ENCODE results near the gene ALDH5A1. TPM values are rescaled to one million over a fixed set of nuclear protein-coding genes. Genes with fewer than 3 reads are reported as not detected.

Gene ALDH5A1
- total RNA-seq, 1 donor from 2014 or later, result 14.7 TPM

DNA sequence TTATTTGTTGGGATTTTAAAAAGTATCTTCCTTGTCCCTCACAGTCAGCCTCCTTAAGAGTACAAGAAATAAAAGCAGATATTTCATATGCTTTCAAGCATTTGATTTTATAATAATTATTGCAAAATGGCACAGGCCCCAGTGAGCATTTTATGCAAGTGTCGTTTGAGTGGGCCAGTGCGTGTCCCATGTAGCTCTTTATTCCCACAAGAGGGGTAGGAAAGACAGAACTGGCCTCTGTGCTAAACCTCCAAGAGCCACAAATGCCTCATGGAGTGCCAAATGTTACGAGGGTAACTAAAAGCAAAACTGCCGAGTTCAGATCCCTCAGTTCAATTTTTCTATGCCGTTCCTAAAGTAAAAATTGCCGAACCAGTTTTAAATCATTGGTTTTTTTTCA lies 18.1 kb upstream of the ALDH5A1 start:
- no peak overlapping the region for H3K4me3 Mint-ChIP-seq
- TF ChIP-seq, protein P1, sequence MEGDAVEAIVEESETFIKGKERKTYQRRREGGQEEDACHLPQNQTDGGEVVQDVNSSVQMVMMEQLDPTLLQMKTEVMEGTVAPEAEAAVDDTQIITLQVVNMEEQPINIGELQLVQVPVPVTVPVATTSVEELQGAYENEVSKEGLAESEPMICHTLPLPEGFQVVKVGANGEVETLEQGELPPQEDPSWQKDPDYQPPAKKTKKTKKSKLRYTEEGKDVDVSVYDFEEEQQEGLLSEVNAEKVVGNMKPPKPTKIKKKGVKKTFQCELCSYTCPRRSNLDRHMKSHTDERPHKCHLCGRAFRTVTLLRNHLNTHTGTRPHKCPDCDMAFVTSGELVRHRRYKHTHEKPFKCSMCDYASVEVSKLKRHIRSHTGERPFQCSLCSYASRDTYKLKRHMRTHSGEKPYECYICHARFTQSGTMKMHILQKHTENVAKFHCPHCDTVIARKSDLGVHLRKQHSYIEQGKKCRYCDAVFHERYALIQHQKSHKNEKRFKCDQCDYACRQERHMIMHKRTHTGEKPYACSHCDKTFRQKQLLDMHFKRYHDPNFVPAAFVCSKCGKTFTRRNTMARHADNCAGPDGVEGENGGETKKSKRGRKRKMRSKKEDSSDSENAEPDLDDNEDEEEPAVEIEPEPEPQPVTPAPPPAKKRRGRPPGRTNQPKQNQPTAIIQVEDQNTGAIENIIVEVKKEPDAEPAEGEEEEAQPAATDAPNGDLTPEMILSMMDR (conservative IDR thresholded peaks at IDR 0.05), result no peak
- no peak for DNase-seq (ENCODE audit: extremely low spot score, unreplicated experiment)
- H3K9me3 Mint-ChIP-seq, result peaks cover 7% of the 10 kb centered on the region
- H3K36me3 Mint-ChIP-seq, result peaks cover 3% of the 10 kb centered on the region
- no peak overlapping the region for H3K27ac Mint-ChIP-seq
- H3K4me1 Mint-ChIP-seq (ENCODE audit: unreplicated experiment), result no peaks in the 10 kb centered on the region
- H3K27me3 Mint-ChIP-seq, result no peaks in the 10 kb centered on the region

GRCh38 chr6:24477070-24477469 lies 17.7 kb upstream of the ALDH5A1 start:
- TF ChIP-seq, protein P1 (conservative IDR thresholded peaks at IDR 0.05), result no peak

DNA sequence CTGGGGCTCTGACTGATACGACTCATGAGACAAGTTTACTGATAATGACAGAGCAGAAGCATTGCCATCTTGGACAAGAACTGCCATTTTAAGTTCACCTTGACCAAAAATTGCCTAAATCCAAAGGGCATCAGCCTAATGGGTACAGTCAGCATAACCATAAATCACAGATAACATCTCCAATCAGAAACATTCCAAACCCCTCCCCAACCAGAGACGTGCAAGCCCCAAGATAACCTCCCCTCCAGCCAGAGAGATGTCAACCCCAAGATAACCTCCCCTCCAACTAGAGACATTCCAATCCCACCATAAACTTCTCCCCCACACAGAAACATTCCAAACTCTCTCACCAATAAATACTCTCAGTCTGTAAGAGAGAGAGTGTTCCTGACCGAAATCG lies 15.9 kb upstream of the ALDH5A1 start:
- DNase-seq (ENCODE audit: extremely low spot score, unreplicated experiment), result no peak
- Mint-ChIP-seq H3K27me3 (no peaks in the 10 kb centered on the region), H3K27ac (no peak overlapping the region), H3K36me3 (peaks cover 3% of the 10 kb centered on the region), H3K4me1 (ENCODE audit: unreplicated experiment) (no peaks in the 10 kb centered on the region), H3K9me3 (peaks cover 7% of the 10 kb centered on the region), H3K4me3 (no peak overlapping the region)
- TF ChIP-seq, protein P1 (conservative IDR thresholded peaks at IDR 0.05), result no peak

More at GRCh38 chr6:24477070-24477469, 17.7 kb upstream of the ALDH5A1 start:
- Mint-ChIP-seq H3K27ac (no peak overlapping the region), H3K4me1 (ENCODE audit: unreplicated experiment) (no peaks in the 10 kb centered on the region), H3K27me3 (no peaks in the 10 kb centered on the region), H3K9me3 (peaks cover 7% of the 10 kb centered on the region), H3K36me3 (peaks cover 3% of the 10 kb centered on the region), H3K4me3 (no peak overlapping the region)
- no peak for DNase-seq (ENCODE audit: extremely low spot score, unreplicated experiment)

DNA sequence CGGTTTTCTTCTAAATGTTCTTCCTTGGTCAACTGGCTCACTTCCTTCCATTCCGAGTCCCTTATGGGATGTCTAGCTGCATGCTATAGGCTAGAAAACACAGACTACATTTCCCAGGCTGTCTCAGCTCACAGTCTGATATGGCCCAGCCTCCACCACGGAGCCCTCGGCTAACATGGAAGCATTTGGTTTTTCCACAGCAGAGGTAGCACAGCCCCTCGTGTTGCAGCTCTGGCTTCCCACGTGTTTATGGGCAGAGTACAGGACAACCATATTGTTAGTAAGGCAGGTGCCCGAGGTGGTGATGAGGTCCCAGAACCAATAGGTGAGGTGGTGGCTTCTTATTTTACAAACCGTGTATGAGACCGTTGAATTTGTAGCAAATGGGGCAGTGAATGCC lies 14.1 kb upstream of the ALDH5A1 start:
- Mint-ChIP-seq H3K27ac (no peak overlapping the region), H3K4me3 (no peak overlapping the region)

GRCh38 chr6:24481449-24481848 lies 13.3 kb upstream of the ALDH5A1 start:
- H3K9me3 Mint-ChIP-seq, result peaks cover 7% of the 10 kb centered on the region
- no peaks in the 10 kb centered on the region for H3K27me3 Mint-ChIP-seq
- no peaks in the 10 kb centered on the region for H3K4me1 Mint-ChIP-seq (ENCODE audit: unreplicated experiment)
- peaks cover 3% of the 10 kb centered on the region for H3K36me3 Mint-ChIP-seq
- no peak overlapping the region for H3K4me3 Mint-ChIP-seq
- no peak for DNase-seq (ENCODE audit: extremely low spot score, unreplicated experiment)
- TF ChIP-seq, protein P1 (conservative IDR thresholded peaks at IDR 0.05), result no peak
- no peak overlapping the region for H3K27ac Mint-ChIP-seq

More for the DNA sequence above, 14.1 kb upstream of the ALDH5A1 start:
- TF ChIP-seq, protein P1 (conservative IDR thresholded peaks at IDR 0.05), result no peak
- Mint-ChIP-seq H3K4me1 (ENCODE audit: unreplicated experiment) (no peaks in the 10 kb centered on the region), H3K36me3 (peaks cover 3% of the 10 kb centered on the region), H3K27me3 (no peaks in the 10 kb centered on the region), H3K9me3 (peaks cover 7% of the 10 kb centered on the region)
- no peak for DNase-seq (ENCODE audit: extremely low spot score, unreplicated experiment)
